GM20000 (cell line): Measurements from ENCODE around the gene TNIK.
"Not testable (repeated sequence)": the region's sequence is repeated elsewhere in the genome, so short reads cannot be mapped to it uniquely, and the experiment has no call there.

Experiments used
- DNase-seq: peaks from one replicate; pipeline ENCODE4 v3.0.0; 2012; ENCODE audit warnings: low spot score
- CTCF ChIP-seq: IDR thresholded peaks from 2 replicates; pipeline ENCODE4 v1.5.1; 2012; ENCODE audit warnings: mild to moderate bottlenecking, control low read depth; ENCODE audit errors: extremely low read depth, missing control alignments

Gene TNIK

GRCh38 chr3:171455603-171456550 is 4.3 kb downstream of the TNIK start:
- DNase-seq = no peak
- TF ChIP-seq CTCF = no peak

- TF ChIP-seq CTCF = no peak
- DNase-seq = no peak
Measured at GRCh38 chr3:171454041-171454440, 6.2 kb downstream of the TNIK start.

- no peak for TF ChIP-seq CTCF
- DNase-seq = no peak
Measured at GRCh38 chr3:171453180-171453886, 6.9 kb downstream of the TNIK start.

GRCh38 chr3:171452328-171452727 is 7.9 kb downstream of the TNIK start:
- TF ChIP-seq CTCF = no peak
- DNase-seq = no peak

GRCh38 chr3:171451915-171452314 is 8.3 kb downstream of the TNIK start:
- DNase-seq = no peak
- TF ChIP-seq CTCF = no peak

GRCh38 chr3:171447579-171447891 is 12.7 kb downstream of the TNIK start:
- not testable (repeated sequence) for DNase-seq

- no peak for DNase-seq
- TF ChIP-seq CTCF = no peak
Measured at GRCh38 chr3:171446801-171447578, 13.2 kb downstream of the TNIK start.
